HepG2 (cell line): ENCODE results near the gene CNTNAP1. TPM values are rescaled to one million over a fixed set of nuclear protein-coding genes. Genes with fewer than 3 reads are reported as not detected.
A peak's percentile ranks its signal among the peaks of the same experiment; 100 is the strongest.

ENCODE experiments used
- ADNP ChIP-seq: sonication (generic); formaldehyde crosslinking; IDR thresholded peaks from 2 replicates; pipeline ENCODE4 v1.4.0; 2020; ENCODE audit warnings: missing genetic modification reagents
- ARID2 ChIP-seq: sonication (generic); formaldehyde crosslinking; IDR thresholded peaks from 2 replicates; pipeline ENCODE4 v1.8.1; 2022; ENCODE audit warnings: mild to moderate bottlenecking, missing genetic modification reagents, borderline replicate concordance
- CCDC6 ChIP-seq: sonication (generic); formaldehyde crosslinking; IDR thresholded peaks from 2 replicates; pipeline ENCODE4 v1.8.1; 2022; ENCODE audit warnings: mild to moderate bottlenecking, missing genetic modification reagents, moderate library complexity
- EP300 ChIP-seq, 3 experiments: sonication (generic) in 1 of 3; formaldehyde crosslinking in 1 of 3; IDR thresholded peaks; 2 replicates each; pipeline versions ENCODE4 v1.5.1 to v1.6.1; 2011 to 2020; ENCODE audit warnings: low read depth in 2 of 3, low read length in 2 of 3, borderline replicate concordance in 1 of 3, improper control_type of control experiment in 1 of 3, mild to moderate bottlenecking in 1 of 3, missing genetic modification reagents in 1 of 3, moderate library complexity in 1 of 3
- FLYWCH1 ChIP-seq: sonication (generic); formaldehyde crosslinking; IDR thresholded peaks from 2 replicates; pipeline ENCODE4 v1.8.1; 2023; ENCODE audit warnings: mild to moderate bottlenecking, missing genetic modification reagents
- HMG20A ChIP-seq: IDR thresholded peaks from 2 replicates; pipeline ENCODE4 v1.6.1; 2016; ENCODE audit warnings: borderline replicate concordance
- KDM2A ChIP-seq: sonication (generic); formaldehyde crosslinking; IDR thresholded peaks from 2 replicates; pipeline ENCODE4 v1.4.0; 2020; ENCODE audit warnings: low read depth, missing genetic modification reagents, borderline replicate concordance
- KDM5B ChIP-seq: sonication (generic); formaldehyde crosslinking; IDR thresholded peaks from 2 replicates; pipeline ENCODE4 v1.4.0; 2020; ENCODE audit warnings: missing genetic modification reagents, mild to moderate bottlenecking, borderline replicate concordance
- MAFF ChIP-seq: IDR thresholded peaks from 2 replicates; pipeline ENCODE4 v1.6.1; 2011; ENCODE audit warnings: low read depth, low read length, improper control_type of control experiment
- NFIB ChIP-seq: sonication (generic); formaldehyde crosslinking; IDR thresholded peaks from 2 replicates; pipeline ENCODE4 v1.9.0; 2021; ENCODE audit warnings: missing genetic modification reagents, mild to moderate bottlenecking, borderline replicate concordance
- PHF21A ChIP-seq: sonication (generic); formaldehyde crosslinking; IDR thresholded peaks from 2 replicates; pipeline ENCODE4 v1.5.0; 2020; ENCODE audit warnings: mild to moderate bottlenecking, missing genetic modification reagents
- SMARCE1 ChIP-seq: fragments of 450-650 bp; IDR thresholded peaks from 2 replicates; pipeline ENCODE4 v1.6.1; 2017; ENCODE audit warnings: borderline replicate concordance
- ZNF180 ChIP-seq: sonication (generic); formaldehyde crosslinking; IDR thresholded peaks from 2 replicates; pipeline ENCODE4 v1.4.0; 2020; ENCODE audit warnings: low read depth, missing genetic modification reagents, borderline replicate concordance
- ZNF337 ChIP-seq: sonication (generic); formaldehyde crosslinking; IDR thresholded peaks from 2 replicates; pipeline ENCODE4 v1.5.1; 2020; ENCODE audit warnings: missing genetic modification reagents, low read depth, mild to moderate bottlenecking, borderline replicate concordance
- ZNF547 ChIP-seq: sonication (generic); formaldehyde crosslinking; IDR thresholded peaks from 2 replicates; pipeline ENCODE4 v1.5.1; 2020; ENCODE audit warnings: mild to moderate bottlenecking, missing genetic modification reagents
- ZNF674 ChIP-seq: sonication (generic); formaldehyde crosslinking; IDR thresholded peaks from 2 replicates; pipeline ENCODE4 v1.5.0; 2020; ENCODE audit warnings: low read depth, mild to moderate bottlenecking, missing genetic modification reagents
- ZNF775 ChIP-seq: sonication (generic); formaldehyde crosslinking; IDR thresholded peaks from 2 replicates; pipeline ENCODE4 v1.4.0; 2020; ENCODE audit warnings: missing genetic modification reagents, mild to moderate bottlenecking, moderate library complexity, borderline replicate concordance
- ZSCAN21 ChIP-seq: sonication (generic); formaldehyde crosslinking; IDR thresholded peaks from 2 replicates; pipeline ENCODE4 v1.8.0; 2022; ENCODE audit warnings: mild to moderate bottlenecking, missing genetic modification reagents, moderate library complexity, borderline replicate concordance
- polyA plus RNA-seq, 8 experiments: library from polyadenylated mRNA; depleted of rRNA in 3 of 8; stranded (reverse) in 7 of 8; unstranded in 1 of 8; fragments of >200 nt; fragmentation: Illumina TruSeq in 4 of 8; extraction: Trizol in 4 of 8; gene quantifications; 2 replicates each; pipeline versions ENCODE4 v1.2.1 to v1.2.3, GENCODE V29; 2011 to 2016; ENCODE audit warnings: low read depth in 4 of 8, missing spikeins in 1 of 8, mixed read lengths in 1 of 8; ENCODE audit not compliant: insufficient read depth in 1 of 8
- total RNA-seq, 5 experiments: library from RNA; depleted of rRNA; stranded (reverse); fragments of >200 nt; fragmentation: Illumina TruSeq; extraction: Trizol; gene quantifications; 2 replicates each; pipeline ENCODE4 v1.2.3, GENCODE V29; 2016; ENCODE audit warnings: low read depth in 1 of 5
- TF ChIP-seq, protein P1 (sequence below): sonication (generic); formaldehyde crosslinking; IDR thresholded peaks from 2 replicates; pipeline ENCODE4 v1.4.0; 2020; ENCODE audit warnings: mild to moderate bottlenecking, missing genetic modification reagents
- TF ChIP-seq, protein P2 (sequence below): IDR thresholded peaks from 2 replicates; pipeline ENCODE4 v1.6.1; 2016
- TF ChIP-seq, protein P3 (sequence below): sonication (generic); formaldehyde crosslinking; IDR thresholded peaks from 2 replicates; pipeline ENCODE4 v1.8.0; 2022; ENCODE audit warnings: missing genetic modification reagents, mild to moderate bottlenecking, borderline replicate concordance
- TF ChIP-seq, protein P4 (sequence below): sonication (generic); formaldehyde crosslinking; IDR thresholded peaks from 2 replicates; pipeline ENCODE4 v1.9.0; 2021; ENCODE audit warnings: missing genetic modification reagents, borderline replicate concordance
- TF ChIP-seq, protein P5 (sequence below): sonication (generic); formaldehyde crosslinking; IDR thresholded peaks from 2 replicates; pipeline ENCODE4 v1.5.0; 2020; ENCODE audit warnings: missing genetic modification reagents

The CNTNAP1 gene
- total and polyA plus RNA-seq, 2 of the 13 experiments (the other 11 are each of a cell fraction or from before 2014, with no cell fraction given): 4.5 to 7.7 TPM

DNA sequence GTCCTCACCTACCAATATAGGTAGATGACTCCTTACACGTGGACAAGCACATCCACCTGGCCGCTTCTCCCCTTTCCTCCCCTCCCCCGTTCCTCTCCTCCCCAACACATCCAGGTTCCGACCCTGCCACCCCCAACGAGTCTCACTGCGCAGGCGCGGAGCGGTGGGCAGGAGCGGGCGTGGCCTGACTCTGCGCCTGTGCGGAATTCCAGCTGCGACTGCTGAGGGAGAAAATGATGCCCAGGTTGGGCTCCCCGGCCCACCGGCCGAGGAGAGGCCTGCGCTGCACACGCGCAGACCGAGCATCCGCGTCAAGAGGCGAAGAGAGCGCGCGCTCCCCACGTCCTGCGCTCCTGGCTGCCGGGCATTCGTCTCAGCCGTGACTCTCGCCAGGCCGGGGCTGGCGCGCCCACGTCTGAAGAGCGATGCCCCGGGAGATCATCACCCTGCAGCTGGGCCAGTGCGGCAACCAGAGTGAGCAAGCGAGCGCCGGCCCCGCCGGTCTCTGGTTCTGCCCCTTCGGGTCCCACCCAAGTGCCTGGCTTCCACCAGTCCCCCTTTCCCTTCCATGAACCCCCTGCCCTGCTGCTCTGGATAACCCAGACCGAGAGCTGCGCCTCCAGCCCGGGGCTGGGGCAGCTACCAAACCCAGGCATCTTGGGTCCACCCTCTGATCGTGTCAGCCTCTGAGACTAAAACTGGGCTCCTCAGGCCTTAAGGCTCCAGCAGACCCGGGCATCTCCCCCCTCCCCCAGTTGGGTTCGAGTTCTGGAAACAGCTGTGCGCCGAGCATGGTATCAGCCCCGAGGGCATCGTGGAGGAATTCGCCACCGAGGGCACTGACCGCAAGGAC, 23.0 kb upstream of the CNTNAP1 start, which contains the start of gene TUBG2 (continued):
- TF ChIP-seq ZNF674 (0 out of 2 replicates have a peak, but pooled peaks have one; percentile 36), HMG20A (CRISPR knock-in tag) (no peak), NFIB (CRISPR knock-in tag) (no peak), PHF21A (CRISPR knock-in tag) (peak; percentile 46; the same call in 1 of the 2 replicates), ZNF547 (peak; percentile 85), EP300 (IDR thresholded peaks at IDR 0.05; ENCODE audit: low read depth in 2 of 2, low read length in 2 of 2) (no peak), EP300 (CRISPR knock-in tag; IDR thresholded peaks at IDR 0.05; ENCODE audit: borderline replicate concordance) (peak; percentile 51; the same call in 1 of the 2 replicates), CCDC6 (CRISPR knock-in tag) (no peak; the same call in 1 of the 2 replicates), FLYWCH1 (CRISPR knock-in tag) (no peak), MAFF (no peak), ZNF775 (CRISPR knock-in tag) (no peak), KDM5B (CRISPR knock-in tag) (peak; percentile 87), ARID2 (CRISPR knock-in tag) (no peak), ZSCAN21 (CRISPR knock-in tag) (0 out of 2 replicates have a peak, but pooled peaks have one; percentile 44), SMARCE1 (no peak), ADNP (no peak), ZNF337 (CRISPR knock-in tag) (no peak), ZNF180 (no peak), KDM2A (CRISPR knock-in tag) (peak; percentile 41; the same call in 1 of the 2 replicates)
- TF ChIP-seq, protein P1, sequence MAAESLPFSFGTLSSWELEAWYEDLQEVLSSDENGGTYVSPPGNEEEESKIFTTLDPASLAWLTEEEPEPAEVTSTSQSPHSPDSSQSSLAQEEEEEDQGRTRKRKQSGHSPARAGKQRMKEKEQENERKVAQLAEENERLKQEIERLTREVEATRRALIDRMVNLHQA (CRISPR knock-in tag): no peak
- TF ChIP-seq, protein P2, sequence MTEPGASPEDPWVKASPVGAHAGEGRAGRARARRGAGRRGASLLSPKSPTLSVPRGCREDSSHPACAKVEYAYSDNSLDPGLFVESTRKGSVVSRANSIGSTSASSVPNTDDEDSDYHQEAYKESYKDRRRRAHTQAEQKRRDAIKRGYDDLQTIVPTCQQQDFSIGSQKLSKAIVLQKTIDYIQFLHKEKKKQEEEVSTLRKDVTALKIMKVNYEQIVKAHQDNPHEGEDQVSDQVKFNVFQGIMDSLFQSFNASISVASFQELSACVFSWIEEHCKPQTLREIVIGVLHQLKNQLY (CRISPR knock-in tag): peak; percentile 53; the same call in 1 of the 2 replicates
- TF ChIP-seq, protein P3, sequence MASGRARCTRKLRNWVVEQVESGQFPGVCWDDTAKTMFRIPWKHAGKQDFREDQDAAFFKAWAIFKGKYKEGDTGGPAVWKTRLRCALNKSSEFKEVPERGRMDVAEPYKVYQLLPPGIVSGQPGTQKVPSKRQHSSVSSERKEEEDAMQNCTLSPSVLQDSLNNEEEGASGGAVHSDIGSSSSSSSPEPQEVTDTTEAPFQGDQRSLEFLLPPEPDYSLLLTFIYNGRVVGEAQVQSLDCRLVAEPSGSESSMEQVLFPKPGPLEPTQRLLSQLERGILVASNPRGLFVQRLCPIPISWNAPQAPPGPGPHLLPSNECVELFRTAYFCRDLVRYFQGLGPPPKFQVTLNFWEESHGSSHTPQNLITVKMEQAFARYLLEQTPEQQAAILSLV (CRISPR knock-in tag): no peak
- TF ChIP-seq, protein P4, sequence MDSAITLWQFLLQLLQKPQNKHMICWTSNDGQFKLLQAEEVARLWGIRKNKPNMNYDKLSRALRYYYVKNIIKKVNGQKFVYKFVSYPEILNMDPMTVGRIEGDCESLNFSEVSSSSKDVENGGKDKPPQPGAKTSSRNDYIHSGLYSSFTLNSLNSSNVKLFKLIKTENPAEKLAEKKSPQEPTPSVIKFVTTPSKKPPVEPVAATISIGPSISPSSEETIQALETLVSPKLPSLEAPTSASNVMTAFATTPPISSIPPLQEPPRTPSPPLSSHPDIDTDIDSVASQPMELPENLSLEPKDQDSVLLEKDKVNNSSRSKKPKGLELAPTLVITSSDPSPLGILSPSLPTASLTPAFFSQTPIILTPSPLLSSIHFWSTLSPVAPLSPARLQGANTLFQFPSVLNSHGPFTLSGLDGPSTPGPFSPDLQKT (CRISPR knock-in tag): no peak
- TF ChIP-seq, protein P5, sequence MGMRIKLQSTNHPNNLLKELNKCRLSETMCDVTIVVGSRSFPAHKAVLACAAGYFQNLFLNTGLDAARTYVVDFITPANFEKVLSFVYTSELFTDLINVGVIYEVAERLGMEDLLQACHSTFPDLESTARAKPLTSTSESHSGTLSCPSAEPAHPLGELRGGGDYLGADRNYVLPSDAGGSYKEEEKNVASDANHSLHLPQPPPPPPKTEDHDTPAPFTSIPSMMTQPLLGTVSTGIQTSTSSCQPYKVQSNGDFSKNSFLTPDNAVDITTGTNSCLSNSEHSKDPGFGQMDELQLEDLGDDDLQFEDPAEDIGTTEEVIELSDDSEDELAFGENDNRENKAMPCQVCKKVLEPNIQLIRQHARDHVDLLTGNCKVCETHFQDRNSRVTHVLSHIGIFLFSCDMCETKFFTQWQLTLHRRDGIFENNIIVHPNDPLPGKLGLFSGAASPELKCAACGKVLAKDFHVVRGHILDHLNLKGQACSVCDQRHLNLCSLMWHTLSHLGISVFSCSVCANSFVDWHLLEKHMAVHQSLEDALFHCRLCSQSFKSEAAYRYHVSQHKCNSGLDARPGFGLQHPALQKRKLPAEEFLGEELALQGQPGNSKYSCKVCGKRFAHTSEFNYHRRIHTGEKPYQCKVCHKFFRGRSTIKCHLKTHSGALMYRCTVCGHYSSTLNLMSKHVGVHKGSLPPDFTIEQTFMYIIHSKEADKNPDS: no peak
